IMR-90 (cell line): ENCODE data around the gene DCHS2.

Experiments
- FOS ChIP-seq: fragments of 150-350 bp; IDR thresholded peaks from 2 replicates; pipeline ENCODE4 v1.6.1; 2016; ENCODE audit warnings: low read depth, low read length
- POLR2A ChIP-seq: IDR thresholded peaks from 2 replicates; pipeline ENCODE4 v1.6.1; 2012; ENCODE audit warnings: mild to moderate bottlenecking, low read depth, low read length
- RAD21 ChIP-seq: IDR thresholded peaks from 2 replicates; pipeline ENCODE4 v1.6.1; 2012; ENCODE audit warnings: low read length, improper control_type of control experiment
- TF ChIP-seq, protein P1 (sequence below): fragments of 150-350 bp; IDR thresholded peaks from 2 replicates; pipeline ENCODE4 v1.6.1; 2017; ENCODE audit warnings: mild to moderate bottlenecking, antibody characterized with exemption, low read length, low read depth
- TF ChIP-seq, protein P2 (sequence below): conservative IDR thresholded peaks from 2 replicates; pipeline ENCODE4 v1.5.1; 2012; ENCODE audit warnings: mild to moderate bottlenecking, low read depth, low read length, improper control_type of control experiment

DNA sequence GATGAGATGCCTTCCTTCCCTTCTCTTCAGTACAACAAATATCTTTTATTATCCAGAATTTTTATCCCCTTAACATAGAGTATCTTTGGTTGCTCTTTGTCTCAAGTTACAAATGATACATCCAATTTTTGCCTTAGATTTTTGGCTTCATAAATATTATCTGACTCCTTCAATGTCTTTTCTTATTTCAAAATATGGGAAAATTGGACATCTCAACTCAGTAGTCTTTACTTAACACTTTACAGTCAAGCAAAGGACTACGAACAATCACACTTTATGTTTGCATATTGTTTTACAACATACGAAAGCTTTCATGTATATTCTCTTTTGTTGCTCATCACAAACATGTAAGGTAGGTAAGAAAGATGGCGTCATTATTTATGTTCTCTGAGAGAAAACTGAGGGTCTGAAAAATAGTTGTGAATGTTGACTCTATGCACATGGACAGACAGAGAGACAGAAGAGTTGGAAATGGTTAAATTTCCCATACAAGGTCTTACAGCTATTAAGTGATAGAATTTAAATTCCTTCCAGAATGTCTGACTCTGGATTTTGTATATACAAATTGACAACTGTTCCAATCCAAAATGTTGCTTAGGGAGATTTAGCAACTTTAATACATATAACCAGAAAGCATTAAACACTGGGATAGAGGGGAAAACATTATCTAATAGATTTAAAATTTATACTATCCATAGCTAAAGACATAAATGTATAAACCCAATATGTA is 29.4 kb downstream of the DCHS2 start:
- TF ChIP-seq, protein P1, sequence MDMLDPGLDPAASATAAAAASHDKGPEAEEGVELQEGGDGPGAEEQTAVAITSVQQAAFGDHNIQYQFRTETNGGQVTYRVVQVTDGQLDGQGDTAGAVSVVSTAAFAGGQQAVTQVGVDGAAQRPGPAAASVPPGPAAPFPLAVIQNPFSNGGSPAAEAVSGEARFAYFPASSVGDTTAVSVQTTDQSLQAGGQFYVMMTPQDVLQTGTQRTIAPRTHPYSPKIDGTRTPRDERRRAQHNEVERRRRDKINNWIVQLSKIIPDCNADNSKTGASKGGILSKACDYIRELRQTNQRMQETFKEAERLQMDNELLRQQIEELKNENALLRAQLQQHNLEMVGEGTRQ = no peak
- TF ChIP-seq FOS (no peak), RAD21 (no peak), POLR2A (no peak)
- TF ChIP-seq, protein P2, sequence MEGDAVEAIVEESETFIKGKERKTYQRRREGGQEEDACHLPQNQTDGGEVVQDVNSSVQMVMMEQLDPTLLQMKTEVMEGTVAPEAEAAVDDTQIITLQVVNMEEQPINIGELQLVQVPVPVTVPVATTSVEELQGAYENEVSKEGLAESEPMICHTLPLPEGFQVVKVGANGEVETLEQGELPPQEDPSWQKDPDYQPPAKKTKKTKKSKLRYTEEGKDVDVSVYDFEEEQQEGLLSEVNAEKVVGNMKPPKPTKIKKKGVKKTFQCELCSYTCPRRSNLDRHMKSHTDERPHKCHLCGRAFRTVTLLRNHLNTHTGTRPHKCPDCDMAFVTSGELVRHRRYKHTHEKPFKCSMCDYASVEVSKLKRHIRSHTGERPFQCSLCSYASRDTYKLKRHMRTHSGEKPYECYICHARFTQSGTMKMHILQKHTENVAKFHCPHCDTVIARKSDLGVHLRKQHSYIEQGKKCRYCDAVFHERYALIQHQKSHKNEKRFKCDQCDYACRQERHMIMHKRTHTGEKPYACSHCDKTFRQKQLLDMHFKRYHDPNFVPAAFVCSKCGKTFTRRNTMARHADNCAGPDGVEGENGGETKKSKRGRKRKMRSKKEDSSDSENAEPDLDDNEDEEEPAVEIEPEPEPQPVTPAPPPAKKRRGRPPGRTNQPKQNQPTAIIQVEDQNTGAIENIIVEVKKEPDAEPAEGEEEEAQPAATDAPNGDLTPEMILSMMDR = no peak
